ENCODE measurements around the gene AMPD3.
A peak's percentile ranks its signal among the peaks of the same experiment; 100 is the strongest.

AMPD3 gene

DNA sequence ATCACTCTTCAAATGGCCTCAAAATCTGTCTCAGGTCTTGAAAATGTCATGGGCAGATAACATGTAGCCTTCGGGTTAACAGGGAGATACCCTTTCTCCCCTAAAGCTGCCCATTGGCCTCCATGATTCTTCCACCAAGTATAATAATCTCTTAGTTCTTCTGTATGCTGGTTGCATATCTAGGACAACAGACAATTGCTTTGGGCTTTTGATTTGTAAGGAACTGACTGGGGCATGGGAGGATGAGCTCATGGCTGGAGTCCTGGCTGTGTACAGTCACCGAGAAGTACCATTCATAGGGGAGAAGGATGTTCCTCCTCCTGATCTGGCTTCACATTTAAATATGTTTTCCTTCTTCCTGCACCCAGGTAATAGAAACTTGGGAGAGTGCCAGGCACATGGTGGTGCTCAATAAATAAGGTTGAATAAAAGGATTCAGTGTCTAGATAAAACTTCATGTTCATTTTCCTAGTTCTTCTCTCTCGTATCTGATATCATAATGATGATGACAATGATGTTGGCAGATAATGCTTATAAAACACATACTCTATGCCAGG, 2.8 kb upstream of the AMPD3 start:
- Histone ChIP-seq H3K4me1 (ENCODE audit: control insufficient read depth, insufficient read depth, low read length) (peaks cover 43% of the 10 kb centered on the region), H3K9me3 (replicated peaks; ENCODE audit: low read length) (no peaks in the 10 kb centered on the region), H3K4me2 (ENCODE audit: low read length) (no peak overlapping the region), H3K9ac (ENCODE audit: low read depth, low read length) (no peak overlapping the region), H3K36me3 (ENCODE audit: insufficient read depth, low read length) (no peaks in the 10 kb centered on the region), H3K27me3 (ENCODE audit: control insufficient read depth, insufficient read depth, low read length) (peaks cover 8% of the 10 kb centered on the region), H3K4me3 (ENCODE audit: low read length) (no peak overlapping the region)

DNA sequence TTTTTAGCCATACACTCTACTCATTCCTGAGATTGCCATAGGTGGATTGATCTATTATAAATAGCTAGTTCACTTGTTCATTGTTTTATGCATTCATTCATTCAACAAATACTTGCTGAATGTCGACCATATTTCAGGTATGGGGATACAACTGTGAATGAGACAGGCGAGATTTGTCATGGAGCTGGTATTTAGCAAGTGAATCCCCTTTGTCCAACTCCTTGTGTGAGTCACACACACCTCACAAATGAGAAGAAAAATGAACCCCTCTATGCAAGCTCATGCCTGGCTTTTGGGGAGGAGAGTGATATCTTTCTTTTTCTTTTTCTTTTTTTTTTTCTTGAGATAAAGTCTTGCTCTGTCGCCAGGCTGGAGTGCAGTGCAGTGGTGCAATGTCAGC, 1.8 kb upstream of the AMPD3 start:
- no peak overlapping the region for H3K9ac ChIP-seq (ENCODE audit: low read depth, low read length)

DNA sequence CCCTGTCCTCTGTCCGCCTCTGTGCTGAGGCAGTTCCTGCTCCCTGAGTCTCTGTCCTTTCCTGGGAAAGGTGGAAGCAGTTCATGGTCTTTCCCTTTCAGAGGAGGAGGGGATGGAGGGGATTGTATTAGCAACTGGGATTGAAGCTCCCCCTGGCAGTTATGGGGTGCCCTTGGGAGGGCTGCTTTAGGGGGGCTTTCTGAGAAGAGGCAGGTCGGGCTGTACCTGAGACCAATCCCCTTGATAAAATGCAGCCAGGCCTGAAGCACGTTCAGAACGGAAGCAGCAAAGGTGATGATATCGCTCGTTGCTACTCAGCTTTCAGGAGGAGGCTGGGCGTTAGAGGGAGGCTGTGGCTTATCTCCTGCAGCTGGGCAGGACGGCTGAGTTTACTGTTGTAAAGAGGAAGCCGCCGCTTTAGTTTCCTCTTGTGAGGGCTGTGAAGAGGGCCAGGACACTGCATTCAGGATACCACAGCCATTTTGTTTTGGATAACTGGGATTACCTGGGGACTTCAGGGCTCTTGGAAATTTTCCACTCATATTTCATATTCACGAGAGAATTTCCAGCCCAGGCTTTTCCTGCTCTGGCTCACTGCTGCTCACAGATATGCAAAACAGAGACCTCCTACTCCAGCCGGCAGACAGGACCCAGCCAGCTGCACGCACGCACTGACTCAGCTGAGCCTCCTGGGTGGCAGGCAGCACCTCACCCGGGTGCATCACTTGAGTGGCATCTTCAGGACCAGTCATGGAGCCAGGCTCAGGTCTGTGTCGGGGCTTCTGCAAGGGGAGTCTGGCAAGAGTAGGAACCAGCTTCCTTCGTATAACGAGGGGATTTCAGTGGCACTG, 798 bp downstream of the AMPD3 start:
- H3K27me3 ChIP-seq (ENCODE audit: control insufficient read depth, insufficient read depth, low read length): peaks cover 4% of the 10 kb centered on the region
- H3K9ac ChIP-seq (ENCODE audit: low read depth, low read length): peak overlapping the region; percentile 84
- H3K4me3 ChIP-seq (ENCODE audit: low read length): peak overlapping the region; percentile 73
- no peaks in the 10 kb centered on the region for H3K9me3 ChIP-seq (replicated peaks; ENCODE audit: low read length)
- H3K4me2 ChIP-seq (ENCODE audit: low read length): peak overlapping the region; percentile 94
- no peaks in the 10 kb centered on the region for H3K36me3 ChIP-seq (ENCODE audit: insufficient read depth, low read length)
- peaks cover 39% of the 10 kb centered on the region for H3K4me1 ChIP-seq (ENCODE audit: control insufficient read depth, insufficient read depth, low read length)

More for the DNA sequence above, 1.8 kb upstream of the AMPD3 start:
- H3K4me3 ChIP-seq (ENCODE audit: low read length): no peak overlapping the region
- H3K9me3 ChIP-seq (replicated peaks; ENCODE audit: low read length): no peaks in the 10 kb centered on the region
- no peak overlapping the region for H3K4me2 ChIP-seq (ENCODE audit: low read length)
- H3K36me3 ChIP-seq (ENCODE audit: insufficient read depth, low read length): no peaks in the 10 kb centered on the region
- peaks cover 43% of the 10 kb centered on the region for H3K4me1 ChIP-seq (ENCODE audit: control insufficient read depth, insufficient read depth, low read length)
- H3K27me3 ChIP-seq (ENCODE audit: control insufficient read depth, insufficient read depth, low read length): peaks cover 8% of the 10 kb centered on the region

DNA sequence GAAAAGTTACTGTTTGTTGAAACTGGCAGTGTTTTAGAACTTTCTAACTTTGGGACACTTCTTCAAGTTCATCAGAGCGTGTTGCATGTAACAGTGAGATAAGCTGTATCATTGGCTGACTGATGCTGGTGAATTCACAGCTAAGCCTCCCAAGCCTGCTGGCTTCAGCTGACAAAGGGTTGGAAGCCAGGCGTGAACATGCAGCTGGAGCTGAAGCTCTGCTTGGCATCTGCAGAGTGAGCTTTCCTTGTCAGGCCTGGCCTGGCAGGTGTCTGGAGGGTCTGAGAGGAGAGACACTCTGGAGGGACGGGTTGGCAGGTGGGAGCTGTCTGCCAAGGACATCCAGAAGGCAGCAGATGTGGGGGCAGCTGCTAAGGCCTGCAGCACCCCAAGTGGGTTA, 1.5 kb downstream of the AMPD3 start:
- peaks cover 4% of the 10 kb centered on the region for H3K36me3 ChIP-seq (ENCODE audit: insufficient read depth, low read length)
- peak overlapping the region; percentile 84 for H3K9ac ChIP-seq (ENCODE audit: low read depth, low read length)
- H3K27me3 ChIP-seq (ENCODE audit: control insufficient read depth, insufficient read depth, low read length): no peaks in the 10 kb centered on the region
- H3K4me2 ChIP-seq (ENCODE audit: low read length): peak overlapping the region; percentile 94
- peaks cover 32% of the 10 kb centered on the region for H3K4me1 ChIP-seq (ENCODE audit: control insufficient read depth, insufficient read depth, low read length)
- H3K9me3 ChIP-seq (replicated peaks; ENCODE audit: low read length): no peaks in the 10 kb centered on the region
- H3K4me3 ChIP-seq (ENCODE audit: low read length): peak overlapping the region; percentile 73

DNA sequence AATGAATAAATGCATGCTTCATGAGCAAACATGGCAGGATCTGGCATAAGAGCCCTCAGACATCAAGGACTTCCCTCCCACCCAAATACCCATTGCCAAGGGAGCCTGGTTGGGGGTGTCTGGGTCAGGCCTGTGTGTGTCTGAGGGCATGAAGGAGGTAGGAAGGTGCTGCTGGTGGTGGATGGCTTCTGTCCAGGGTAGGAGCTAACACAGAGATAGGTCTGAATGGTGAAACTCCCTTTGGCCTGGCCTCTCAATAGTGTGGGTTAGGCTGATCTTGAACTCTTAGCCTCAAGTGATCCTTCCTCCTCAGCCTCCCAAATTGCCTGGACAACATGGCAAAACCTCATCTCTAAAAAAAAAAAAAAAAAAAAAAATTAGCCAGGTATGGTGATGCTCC, 2.8 kb downstream of the AMPD3 start:
- H3K9ac ChIP-seq (ENCODE audit: low read depth, low read length): no peak overlapping the region
- no peaks in the 10 kb centered on the region for H3K9me3 ChIP-seq (replicated peaks; ENCODE audit: low read length)
- peaks cover 28% of the 10 kb centered on the region for H3K4me1 ChIP-seq (ENCODE audit: control insufficient read depth, insufficient read depth, low read length)
- no peak overlapping the region for H3K4me3 ChIP-seq (ENCODE audit: low read length)
- peaks cover 18% of the 10 kb centered on the region for H3K36me3 ChIP-seq (ENCODE audit: insufficient read depth, low read length)
- H3K4me2 ChIP-seq (ENCODE audit: low read length): no peak overlapping the region
- H3K27me3 ChIP-seq (ENCODE audit: control insufficient read depth, insufficient read depth, low read length): no peaks in the 10 kb centered on the region

DNA sequence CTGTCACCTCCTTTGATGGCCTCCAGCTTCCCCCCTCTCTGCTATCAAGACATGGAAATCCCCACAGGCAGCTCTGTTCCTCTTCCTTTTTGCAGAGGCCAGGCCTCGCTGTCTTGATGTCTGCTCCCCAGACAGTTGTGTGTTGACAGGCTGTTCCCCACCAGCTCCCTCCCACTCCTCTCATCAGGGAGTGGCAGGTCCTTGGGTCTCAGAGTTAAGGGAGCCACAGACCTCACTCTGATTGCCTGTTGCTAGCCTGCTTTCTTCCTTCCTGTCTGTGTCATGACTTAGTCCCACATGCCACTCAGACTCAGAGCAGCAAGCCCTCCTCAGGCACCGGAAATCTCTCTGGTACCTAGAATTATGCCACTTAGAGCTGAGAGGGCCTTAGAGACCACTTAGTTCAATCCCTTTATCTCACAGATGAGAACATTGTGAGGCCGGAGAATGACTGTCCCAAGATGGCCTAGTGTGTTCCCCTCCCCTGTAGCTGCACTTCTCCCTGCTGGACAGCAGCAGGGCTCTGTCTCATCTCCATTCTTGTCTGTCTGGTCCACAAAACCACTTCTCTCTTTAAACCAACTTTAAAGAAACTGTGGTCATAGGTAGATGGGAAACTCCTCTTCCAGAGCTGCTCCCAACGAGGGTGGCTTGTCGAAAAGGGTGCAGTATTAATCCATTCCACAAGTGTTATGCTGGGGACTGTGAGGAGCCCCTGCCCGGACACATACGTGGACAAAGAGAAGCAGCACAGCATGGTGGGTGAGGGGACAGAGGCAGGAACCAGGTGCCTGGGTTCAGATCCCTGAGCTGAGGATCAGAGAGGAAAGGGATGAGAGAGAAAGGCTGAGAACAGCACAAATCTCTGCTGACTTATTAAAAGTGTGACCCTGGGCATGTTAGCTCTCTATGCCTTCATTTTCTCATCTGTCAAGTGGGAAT, 4.2 kb downstream of the AMPD3 start:
- Histone ChIP-seq H3K4me1 (ENCODE audit: control insufficient read depth, insufficient read depth, low read length) (peaks cover 26% of the 10 kb centered on the region), H3K27me3 (ENCODE audit: control insufficient read depth, insufficient read depth, low read length) (no peaks in the 10 kb centered on the region), H3K4me2 (ENCODE audit: low read length) (no peak overlapping the region), H3K4me3 (ENCODE audit: low read length) (no peak overlapping the region), H3K36me3 (ENCODE audit: insufficient read depth, low read length) (peaks cover 32% of the 10 kb centered on the region), H3K9ac (ENCODE audit: low read depth, low read length) (no peak overlapping the region), H3K9me3 (replicated peaks; ENCODE audit: low read length) (no peaks in the 10 kb centered on the region)

DNA sequence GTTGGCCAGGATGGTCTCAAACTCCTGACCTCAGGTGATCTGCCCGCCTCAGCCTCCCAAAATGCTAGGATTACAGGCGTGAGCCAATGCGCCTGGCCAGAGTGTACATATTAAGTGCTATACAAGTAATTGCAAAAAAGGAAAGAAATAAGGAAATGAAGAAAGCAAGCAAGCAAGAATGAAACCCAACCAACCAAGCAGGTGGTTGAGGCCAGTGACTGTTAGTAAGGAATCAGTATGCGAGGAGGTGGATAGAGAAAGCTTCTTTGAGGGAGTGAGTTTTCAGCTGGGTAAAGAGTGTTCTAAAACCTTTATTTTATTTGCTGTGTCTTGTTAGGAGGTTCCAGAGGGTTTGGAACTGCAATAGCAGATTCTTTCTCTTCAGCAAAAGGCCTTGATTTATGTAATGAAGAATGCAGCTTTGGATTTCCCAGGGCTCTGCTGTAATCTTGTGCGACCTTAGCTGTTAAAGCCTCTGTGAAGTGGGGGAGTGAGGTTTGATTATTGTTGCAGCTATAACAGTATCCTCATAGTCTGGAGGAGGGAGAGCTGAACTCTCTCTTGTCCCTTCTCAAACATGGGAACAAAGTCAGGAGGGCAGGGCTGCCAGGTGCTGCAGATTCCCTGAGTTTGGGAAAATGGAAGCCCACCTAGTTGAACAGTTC, 5.7 kb downstream of the AMPD3 start:
- H3K4me3 ChIP-seq (ENCODE audit: low read length): no peak overlapping the region
- H3K4me2 ChIP-seq (ENCODE audit: low read length): no peak overlapping the region
- no peaks in the 10 kb centered on the region for H3K27me3 ChIP-seq (ENCODE audit: control insufficient read depth, insufficient read depth, low read length)
- peaks cover 13% of the 10 kb centered on the region for H3K4me1 ChIP-seq (ENCODE audit: control insufficient read depth, insufficient read depth, low read length)
- H3K9ac ChIP-seq (ENCODE audit: low read depth, low read length): no peak overlapping the region
- no peaks in the 10 kb centered on the region for H3K9me3 ChIP-seq (replicated peaks; ENCODE audit: low read length)
- H3K36me3 ChIP-seq (ENCODE audit: insufficient read depth, low read length): peaks cover 36% of the 10 kb centered on the region

DNA sequence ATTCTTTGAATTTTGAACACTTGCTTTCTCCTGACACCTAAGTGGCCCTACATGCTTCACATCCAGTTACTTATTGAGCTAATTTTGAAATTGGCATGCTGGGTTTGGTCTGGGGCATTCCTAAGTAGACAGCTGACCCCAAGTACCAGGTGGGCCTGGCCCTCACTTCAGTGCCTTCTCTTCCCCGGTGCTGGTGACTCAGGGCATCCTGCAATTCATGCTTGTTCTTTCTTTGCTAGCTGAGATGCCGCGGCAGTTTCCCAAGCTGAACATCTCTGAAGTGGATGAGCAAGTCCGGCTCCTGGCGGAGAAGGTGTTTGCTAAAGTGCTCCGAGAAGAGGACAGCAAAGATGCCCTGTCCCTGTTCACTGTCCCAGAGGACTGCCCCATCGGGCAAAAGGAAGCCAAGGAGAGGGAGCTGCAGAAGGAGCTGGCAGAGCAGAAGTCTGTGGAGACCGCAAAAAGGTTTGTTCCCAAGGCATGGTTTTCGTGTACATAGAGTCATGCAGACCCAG, 6.3 kb downstream of the AMPD3 start:
- Histone ChIP-seq H3K4me2 (ENCODE audit: low read length) (no peak overlapping the region), H3K4me1 (ENCODE audit: control insufficient read depth, insufficient read depth, low read length) (peaks cover 8% of the 10 kb centered on the region), H3K9ac (ENCODE audit: low read depth, low read length) (no peak overlapping the region), H3K36me3 (ENCODE audit: insufficient read depth, low read length) (peaks cover 36% of the 10 kb centered on the region), H3K4me3 (ENCODE audit: low read length) (no peak overlapping the region), H3K9me3 (replicated peaks; ENCODE audit: low read length) (no peaks in the 10 kb centered on the region), H3K27me3 (ENCODE audit: control insufficient read depth, insufficient read depth, low read length) (no peaks in the 10 kb centered on the region)

DNA sequence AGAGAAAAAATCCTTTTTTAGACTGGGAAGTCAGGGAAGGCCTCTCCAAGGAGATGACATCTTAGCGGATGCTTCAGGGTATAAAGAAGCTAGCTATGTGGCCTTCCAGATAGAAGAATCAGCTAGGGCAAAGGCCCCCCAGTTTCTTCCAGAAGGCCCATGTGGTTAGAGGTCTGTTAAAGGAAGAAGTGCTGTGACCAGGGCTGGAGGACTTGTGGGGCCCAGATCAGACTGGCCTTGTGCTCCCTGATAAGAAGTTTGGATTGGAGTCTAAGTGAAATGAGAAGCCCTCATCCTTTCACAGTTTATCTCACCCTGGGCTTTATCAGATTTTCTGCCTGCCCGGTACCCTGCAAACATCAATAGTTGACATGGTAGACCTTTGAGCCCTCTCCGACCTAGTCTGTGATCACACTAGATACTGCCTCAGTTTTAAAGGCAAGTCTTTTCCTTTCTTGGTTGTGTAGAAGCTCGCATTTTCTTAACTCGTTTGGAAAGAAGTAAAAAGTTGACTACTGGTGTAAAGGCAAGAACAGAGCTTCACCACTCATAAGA, 7.8 kb downstream of the AMPD3 start:
- Histone ChIP-seq H3K27me3 (ENCODE audit: control insufficient read depth, insufficient read depth, low read length) (no peaks in the 10 kb centered on the region), H3K9me3 (replicated peaks; ENCODE audit: low read length) (no peaks in the 10 kb centered on the region), H3K4me2 (ENCODE audit: low read length) (no peak overlapping the region), H3K9ac (ENCODE audit: low read depth, low read length) (no peak overlapping the region), H3K36me3 (ENCODE audit: insufficient read depth, low read length) (peaks cover 36% of the 10 kb centered on the region), H3K4me3 (ENCODE audit: low read length) (no peak overlapping the region), H3K4me1 (ENCODE audit: control insufficient read depth, insufficient read depth, low read length) (no peaks in the 10 kb centered on the region)

DNA sequence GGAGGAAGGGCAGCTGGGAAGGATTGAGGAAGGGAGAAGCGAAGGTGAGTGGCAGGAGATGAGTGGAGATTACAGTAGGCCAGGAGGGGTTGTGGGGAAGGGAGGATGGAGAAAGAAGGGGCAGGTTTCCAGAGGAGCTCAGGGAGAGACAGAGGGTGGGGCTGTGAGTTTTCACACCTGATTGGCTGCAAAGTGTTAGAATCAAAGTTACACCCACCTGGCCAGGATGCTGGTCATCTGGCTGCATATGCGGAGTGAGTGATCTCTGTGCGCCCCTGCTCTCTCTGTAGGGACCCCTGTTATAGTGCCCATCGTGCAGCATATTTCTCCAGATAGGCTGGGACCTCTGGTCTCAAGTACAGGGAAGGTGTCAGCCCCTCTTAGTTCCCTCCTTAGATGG, 18.3 kb downstream of the AMPD3 start:
- Histone ChIP-seq H3K9me3 (replicated peaks; ENCODE audit: low read length) (no peaks in the 10 kb centered on the region), H3K36me3 (ENCODE audit: insufficient read depth, low read length) (peaks cover 7% of the 10 kb centered on the region), H3K27me3 (ENCODE audit: control insufficient read depth, insufficient read depth, low read length) (no peaks in the 10 kb centered on the region), H3K4me2 (ENCODE audit: low read length) (no peak overlapping the region), H3K4me3 (ENCODE audit: low read length) (no peak overlapping the region), H3K4me1 (ENCODE audit: control insufficient read depth, insufficient read depth, low read length) (no peaks in the 10 kb centered on the region), H3K9ac (ENCODE audit: low read depth, low read length) (no peak overlapping the region)

All from skeletal muscle satellite cell (primary cell).